DOHH2 (cell line): ENCODE data around the gene NDUFB11.
"Not testable (repeated sequence)": the region's sequence is repeated elsewhere in the genome, so short reads cannot be mapped to it uniquely, and the experiment has no call there.

Experiments
- H3F3A ChIP-seq: fragments of 200-600 bp; sonication (generic), shearing (Covaris generic); 2 replicates; pipeline ENCODE4 v1.6.0; 2016; ENCODE audit warnings: antibody characterized with exemption, mild to moderate bottlenecking; ENCODE audit not compliant: control insufficient read depth, insufficient read depth
- H3K27ac ChIP-seq: fragments of 200-600 bp; sonication (generic); 2 replicates; pipeline ENCODE4 v1.5.1; 2014; ENCODE audit warnings: low read depth, mild to moderate bottlenecking, low read length, moderate library complexity
- H3K27me3 ChIP-seq: fragments of 200-600 bp; sonication (generic); 2 replicates; pipeline ENCODE4 v1.6.1; 2014; ENCODE audit warnings: mild to moderate bottlenecking, low read length, mixed read lengths; ENCODE audit not compliant: control insufficient read depth
- H3K36me3 ChIP-seq: fragments of 200-600 bp; sonication (generic); 2 replicates; pipeline ENCODE4 v1.6.1; 2014; ENCODE audit warnings: mild to moderate bottlenecking, low read length, moderate library complexity, mixed read lengths; ENCODE audit not compliant: control insufficient read depth
- H3K4me1 ChIP-seq: fragments of 200-600 bp; sonication (generic); 2 replicates; pipeline ENCODE4 v1.6.1; 2014; ENCODE audit warnings: mild to moderate bottlenecking, low read length, mixed read lengths; ENCODE audit not compliant: control insufficient read depth
- H3K4me2 ChIP-seq: fragments of 200-600 bp; sonication (generic); 2 replicates; pipeline ENCODE4 v1.6.0; 2014; ENCODE audit warnings: mild to moderate bottlenecking, low read length, moderate library complexity
- H3K4me3 ChIP-seq: fragments of 200-600 bp; sonication (generic); 2 replicates; pipeline ENCODE4 v1.5.1; 2014; ENCODE audit warnings: mild to moderate bottlenecking, low read length, mixed read lengths
- H3K79me2 ChIP-seq: fragments of 200-600 bp; sonication (generic); 2 replicates; pipeline ENCODE4 v1.6.1; 2014; ENCODE audit warnings: mild to moderate bottlenecking, low read length, mixed read lengths; ENCODE audit not compliant: control insufficient read depth
- H3K9me2 ChIP-seq: fragments of 200-600 bp; sonication (generic); replicated peaks from 2 replicates; pipeline ENCODE4 v1.6.1; 2014; ENCODE audit warnings: mild to moderate bottlenecking, low read length, mixed read lengths; ENCODE audit not compliant: control insufficient read depth
- H3K9me3 ChIP-seq: fragments of 200-600 bp; sonication (generic); 2 replicates; pipeline ENCODE4 v1.6.1; 2014; ENCODE audit warnings: antibody characterized with exemption, low read length, mixed read lengths; ENCODE audit not compliant: control insufficient read depth, insufficient read depth
- H4K20me1 ChIP-seq: fragments of 200-600 bp; sonication (generic); 2 replicates; pipeline ENCODE4 v1.6.0; 2014; ENCODE audit warnings: low read depth, mild to moderate bottlenecking, antibody characterized with exemption, low read length, moderate library complexity; ENCODE audit not compliant: control insufficient read depth, insufficient read depth
- CTCF ChIP-seq: fragments of 200-600 bp; sonication (generic); IDR thresholded peaks from one replicate; pipeline ENCODE4 v1.5.1; 2014; ENCODE audit warnings: antibody characterized with exemption, mild to moderate bottlenecking, low read depth, low read length; ENCODE audit not compliant: poor library complexity, severe bottlenecking
- EZH2phosphoT487 ChIP-seq: fragments of 200-600 bp; sonication (generic); IDR thresholded peaks from 2 replicates; pipeline ENCODE4 v1.6.1; 2017; ENCODE audit warnings: borderline replicate concordance, mild to moderate bottlenecking, antibody characterized with exemption, low read length, moderate library complexity, mixed read lengths

The NDUFB11 gene

DNA sequence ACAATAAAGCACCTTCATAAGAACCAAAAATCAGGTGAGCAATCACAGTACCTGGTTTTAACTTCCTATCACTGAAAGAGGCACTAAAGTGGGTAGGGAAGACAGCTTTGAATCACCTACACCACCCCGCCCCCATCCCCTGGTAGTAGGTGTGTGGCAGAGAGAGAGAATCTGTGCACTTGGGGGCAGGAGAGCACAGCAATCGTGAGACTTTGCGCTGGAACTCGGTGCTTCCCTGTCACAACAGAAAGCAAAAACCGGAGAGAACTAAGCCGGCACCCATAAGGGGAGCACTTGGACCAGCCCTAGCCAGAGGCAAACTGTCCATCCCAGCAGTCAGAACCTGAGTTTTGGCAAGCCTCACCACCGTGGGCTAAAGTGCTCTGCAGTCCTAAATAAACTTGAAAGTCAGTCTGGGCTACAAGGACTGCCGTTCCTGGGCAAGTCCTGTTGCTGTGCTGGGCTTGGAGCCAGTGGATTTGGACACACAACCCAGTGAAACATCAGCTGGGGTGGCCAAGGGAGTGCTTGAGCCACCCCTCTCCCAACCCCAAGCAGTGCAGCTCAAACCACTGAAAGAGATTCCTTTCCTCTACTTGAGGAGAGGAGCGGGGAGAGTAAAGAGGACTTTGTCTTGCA lies 32.1 kb downstream of the NDUFB11 start:
- Histone ChIP-seq H3K79me2 (no peaks in the 10 kb centered on the region), H3K9me2 (no peaks in the 10 kb centered on the region), H3K36me3 (no peaks in the 10 kb centered on the region), H3K9me3 (no peaks in the 10 kb centered on the region), H3K4me1 (no peaks in the 10 kb centered on the region), H3K4me2 (no peak overlapping the region), H3K4me3 (no peak overlapping the region), H3K27me3 (no peaks in the 10 kb centered on the region), H4K20me1 (no peaks in the 10 kb centered on the region), H3F3A (no peaks in the 10 kb centered on the region), H3K27ac (no peak overlapping the region)
- TF ChIP-seq CTCF (no peak), EZH2phosphoT487 (no peak)

GRCh38 chrX:47110936-47111615 lies 33.4 kb downstream of the NDUFB11 start:
- H3K4me1 ChIP-seq, H3K27ac ChIP-seq: not testable (repeated sequence)

DNA sequence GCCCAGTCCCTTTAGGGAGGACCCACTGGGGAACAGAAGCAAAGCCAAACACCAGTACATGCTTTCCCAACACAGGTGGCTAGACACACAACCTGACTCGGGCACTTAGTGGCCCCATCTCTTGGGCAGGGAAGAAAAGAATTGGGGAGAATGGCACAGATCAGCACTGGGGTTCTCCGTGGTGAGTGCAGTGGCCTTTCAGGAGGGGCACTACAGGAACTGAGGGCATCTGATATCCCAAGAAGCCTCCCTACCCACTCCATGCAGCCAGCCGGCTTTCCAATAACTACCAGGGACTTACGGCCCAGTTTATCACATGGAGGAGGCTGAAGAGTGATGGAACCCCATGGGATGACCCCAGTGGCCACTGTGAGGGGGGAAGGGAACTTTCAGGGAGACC lies 43.3 kb downstream of the NDUFB11 start:
- H3K4me3 ChIP-seq, result no peak overlapping the region
- no peaks in the 10 kb centered on the region for H3K4me1 ChIP-seq
- no peaks in the 10 kb centered on the region for H3K36me3 ChIP-seq
- H3K79me2 ChIP-seq, result no peaks in the 10 kb centered on the region
- H4K20me1 ChIP-seq, result no peaks in the 10 kb centered on the region
- H3K4me2 ChIP-seq, result no peak overlapping the region
- no peaks in the 10 kb centered on the region for H3K9me2 ChIP-seq
- H3F3A ChIP-seq, result no peaks in the 10 kb centered on the region
- no peak overlapping the region for H3K27ac ChIP-seq
- TF ChIP-seq CTCF (no peak), EZH2phosphoT487 (no peak)
- no peaks in the 10 kb centered on the region for H3K9me3 ChIP-seq
- no peaks in the 10 kb centered on the region for H3K27me3 ChIP-seq

More at GRCh38 chrX:47110936-47111615, 33.4 kb downstream of the NDUFB11 start:
- not testable (repeated sequence) for H3K4me3 ChIP-seq, H3K79me2 ChIP-seq, H3K27me3 ChIP-seq, H3K9me3 ChIP-seq, H3K36me3 ChIP-seq, H3K4me2 ChIP-seq, H3F3A ChIP-seq, H4K20me1 ChIP-seq, H3K9me2 ChIP-seq

DNA sequence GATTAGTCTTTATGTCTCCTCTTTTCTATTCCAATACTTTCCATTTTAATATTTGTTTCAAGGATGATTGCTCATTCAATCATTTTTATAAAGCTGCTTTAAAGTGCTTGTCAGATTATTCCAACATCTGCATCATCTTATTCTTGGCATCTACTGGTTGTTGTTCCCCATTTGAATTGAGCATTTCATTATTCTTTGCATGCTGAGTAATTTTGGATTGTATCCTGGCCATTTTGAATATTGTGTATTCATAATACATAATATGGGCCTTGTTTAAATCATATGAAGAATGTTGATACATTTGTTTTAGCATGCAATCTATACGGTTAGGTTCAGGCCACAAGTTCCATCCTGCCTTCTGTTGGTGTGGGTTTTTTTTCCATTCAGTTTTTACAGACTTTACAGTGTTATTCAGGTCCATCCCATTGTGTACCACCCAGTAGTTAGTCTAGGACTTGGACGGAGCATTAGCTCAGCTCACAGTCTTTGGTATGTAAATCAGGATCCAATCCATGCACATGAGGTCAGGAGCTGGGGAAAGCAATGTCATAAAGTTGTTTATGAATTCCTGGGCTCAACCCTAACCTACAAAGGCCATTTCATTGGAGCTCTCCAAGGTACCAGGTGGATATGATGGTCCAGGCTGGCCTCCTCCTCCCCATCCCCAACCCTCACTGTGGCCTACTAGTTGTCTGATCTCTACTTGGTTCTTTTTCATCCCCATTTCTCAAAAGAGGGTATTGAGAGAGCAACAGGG lies 46.0 kb downstream of the NDUFB11 start:
- H3K79me2 ChIP-seq, result no peaks in the 10 kb centered on the region
- no peak for TF ChIP-seq CTCF
- TF ChIP-seq EZH2phosphoT487, result no peak

More for the DNA sequence above, 46.0 kb downstream of the NDUFB11 start:
- Histone ChIP-seq H3K9me3 (no peaks in the 10 kb centered on the region), H3K27ac (no peak overlapping the region), H3F3A (no peaks in the 10 kb centered on the region), H4K20me1 (no peaks in the 10 kb centered on the region), H3K4me1 (no peaks in the 10 kb centered on the region), H3K9me2 (no peaks in the 10 kb centered on the region), H3K36me3 (no peaks in the 10 kb centered on the region), H3K27me3 (no peaks in the 10 kb centered on the region), H3K4me2 (no peak overlapping the region), H3K4me3 (no peak overlapping the region)
